ENCODE measurements around the gene TRAK1.

DNA sequence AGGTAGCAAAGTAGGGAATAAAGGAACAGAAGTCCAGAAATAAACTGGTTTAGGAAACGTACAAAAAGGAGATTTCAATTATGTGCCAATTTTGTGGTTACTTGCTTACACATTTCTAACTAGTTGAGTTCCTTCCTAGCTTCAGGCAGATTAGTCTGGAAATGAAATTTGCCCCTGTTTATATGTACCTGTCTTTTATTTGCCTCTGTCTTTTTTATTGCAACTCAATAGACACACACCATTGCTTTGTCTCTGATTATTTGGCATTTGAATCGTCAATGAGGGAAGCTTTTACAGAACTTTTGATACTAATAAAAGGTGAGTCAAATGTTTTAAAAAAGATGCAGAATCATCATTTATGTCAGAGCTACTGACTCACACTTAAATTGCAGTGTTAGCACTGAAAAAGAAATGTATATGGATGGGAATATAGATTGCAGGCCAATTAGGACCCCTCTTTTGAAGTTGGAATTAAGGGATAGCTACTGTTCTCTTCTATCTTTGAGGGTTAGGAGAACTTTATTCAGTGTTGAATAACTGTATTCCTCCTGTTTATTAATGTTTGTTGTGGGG is 60.5 kb downstream of the TRAK1 start:
- TF ChIP-seq, protein P1, sequence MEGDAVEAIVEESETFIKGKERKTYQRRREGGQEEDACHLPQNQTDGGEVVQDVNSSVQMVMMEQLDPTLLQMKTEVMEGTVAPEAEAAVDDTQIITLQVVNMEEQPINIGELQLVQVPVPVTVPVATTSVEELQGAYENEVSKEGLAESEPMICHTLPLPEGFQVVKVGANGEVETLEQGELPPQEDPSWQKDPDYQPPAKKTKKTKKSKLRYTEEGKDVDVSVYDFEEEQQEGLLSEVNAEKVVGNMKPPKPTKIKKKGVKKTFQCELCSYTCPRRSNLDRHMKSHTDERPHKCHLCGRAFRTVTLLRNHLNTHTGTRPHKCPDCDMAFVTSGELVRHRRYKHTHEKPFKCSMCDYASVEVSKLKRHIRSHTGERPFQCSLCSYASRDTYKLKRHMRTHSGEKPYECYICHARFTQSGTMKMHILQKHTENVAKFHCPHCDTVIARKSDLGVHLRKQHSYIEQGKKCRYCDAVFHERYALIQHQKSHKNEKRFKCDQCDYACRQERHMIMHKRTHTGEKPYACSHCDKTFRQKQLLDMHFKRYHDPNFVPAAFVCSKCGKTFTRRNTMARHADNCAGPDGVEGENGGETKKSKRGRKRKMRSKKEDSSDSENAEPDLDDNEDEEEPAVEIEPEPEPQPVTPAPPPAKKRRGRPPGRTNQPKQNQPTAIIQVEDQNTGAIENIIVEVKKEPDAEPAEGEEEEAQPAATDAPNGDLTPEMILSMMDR (IDR thresholded peaks at IDR 0.05; ENCODE audit: poor library complexity), result no peak
- no peak for TF ChIP-seq EZH2 (IDR thresholded peaks at IDR 0.05; ENCODE audit: borderline replicate concordance)
- TF ChIP-seq EZH2phosphoT487 (IDR thresholded peaks at IDR 0.05; ENCODE audit: low read depth, severe bottlenecking, unreplicated experiment), result no peak
